Measurements from ENCODE around the gene CNKSR3.

Gene CNKSR3

GRCh38 chr6:154360476-154360875 is 150.0 kb downstream of the CNKSR3 start:
- in situ Hi-C loops (cut with HindIII; ENCODE audit: low pct_unique_long_range_greater_than_20kb, low sequenced_read_pairs): no loop called here
- no peak for DNase-seq (ENCODE audit: low read depth in 1 of 2, low spot score in 1 of 2)
- no peak for TF ChIP-seq JUND (IDR thresholded peaks at IDR 0.05; ENCODE audit: low read depth)

- DNase-seq (ENCODE audit: low read depth in 1 of 2, low spot score in 1 of 2): no peak
- no peak for TF ChIP-seq JUND (IDR thresholded peaks at IDR 0.05; ENCODE audit: low read depth)
- in situ Hi-C loops (cut with HindIII; ENCODE audit: low pct_unique_long_range_greater_than_20kb, low sequenced_read_pairs): no loop called here
Measured at GRCh38 chr6:154359679-154360078, 150.8 kb downstream of the CNKSR3 start.

GRCh38 chr6:154359161-154359574 is 151.3 kb downstream of the CNKSR3 start:
- in situ Hi-C loops (cut with HindIII; ENCODE audit: low pct_unique_long_range_greater_than_20kb, low sequenced_read_pairs): no loop called here
- TF ChIP-seq JUND (IDR thresholded peaks at IDR 0.05; ENCODE audit: low read depth): no peak
- peak in 1 of 2 experiments; percentile 5 for DNase-seq (ENCODE audit: low read depth in 1 of 2, low spot score in 1 of 2)

- no peak for DNase-seq (ENCODE audit: low read depth in 1 of 2, low spot score in 1 of 2)
- in situ Hi-C loops (cut with HindIII; ENCODE audit: low pct_unique_long_range_greater_than_20kb, low sequenced_read_pairs): no loop called here
- no peak for TF ChIP-seq JUND (IDR thresholded peaks at IDR 0.05; ENCODE audit: low read depth)
Measured at GRCh38 chr6:154358019-154358545, 152.4 kb downstream of the CNKSR3 start.

- in situ Hi-C loops (cut with HindIII; ENCODE audit: low pct_unique_long_range_greater_than_20kb, low sequenced_read_pairs): no loop called here
- TF ChIP-seq JUND (IDR thresholded peaks at IDR 0.05; ENCODE audit: low read depth): no peak
- peak in 1 of 2 experiments; percentile 2 for DNase-seq (ENCODE audit: low read depth in 1 of 2, low spot score in 1 of 2)
Measured at GRCh38 chr6:154356690-154357089, 153.8 kb downstream of the CNKSR3 start, which contains the start of gene IPCEF1. Gene IPCEF1, minus strand, starts transcription at chr6:154356803. Its CDS starts 90,856 bp downstream, at chr6:154265947.

GRCh38 chr6:154356113-154356512 is 154.4 kb downstream of the CNKSR3 start:
- DNase-seq (ENCODE audit: low read depth in 1 of 2, low spot score in 1 of 2): no peak
- in situ Hi-C loops (cut with HindIII; ENCODE audit: low pct_unique_long_range_greater_than_20kb, low sequenced_read_pairs): no loop called here
- no peak for TF ChIP-seq JUND (IDR thresholded peaks at IDR 0.05; ENCODE audit: low read depth)

- TF ChIP-seq JUND (IDR thresholded peaks at IDR 0.05; ENCODE audit: low read depth): no peak
- in situ Hi-C loops (cut with HindIII; ENCODE audit: low pct_unique_long_range_greater_than_20kb, low sequenced_read_pairs): no loop called here
Measured at GRCh38 chr6:154354265-154354777, 156.2 kb downstream of the CNKSR3 start.

GRCh38 chr6:154353626-154354025 is 156.9 kb downstream of the CNKSR3 start:
- no peak for DNase-seq (ENCODE audit: low read depth in 1 of 2, low spot score in 1 of 2)
- in situ Hi-C loops (cut with HindIII; ENCODE audit: low pct_unique_long_range_greater_than_20kb, low sequenced_read_pairs): no loop called here
- TF ChIP-seq JUND (IDR thresholded peaks at IDR 0.05; ENCODE audit: low read depth): no peak

More at GRCh38 chr6:154354265-154354777, 156.2 kb downstream of the CNKSR3 start:
- DNase-seq (ENCODE audit: low read depth in 1 of 2, low spot score in 1 of 2): no peak

GRCh38 chr6:154352898-154353585 is 157.4 kb downstream of the CNKSR3 start:
- no peak for TF ChIP-seq JUND (IDR thresholded peaks at IDR 0.05; ENCODE audit: low read depth)
- no peak for DNase-seq (ENCODE audit: low read depth in 1 of 2, low spot score in 1 of 2)
- in situ Hi-C loops (cut with HindIII; ENCODE audit: low pct_unique_long_range_greater_than_20kb, low sequenced_read_pairs): no loop called here

- DNase-seq (ENCODE audit: low read depth in 1 of 2, low spot score in 1 of 2): no peak
- in situ Hi-C loops (cut with HindIII; ENCODE audit: low pct_unique_long_range_greater_than_20kb, low sequenced_read_pairs): no loop called here
- TF ChIP-seq JUND (IDR thresholded peaks at IDR 0.05; ENCODE audit: low read depth): no peak
Measured at GRCh38 chr6:154350293-154350692, 160.2 kb downstream of the CNKSR3 start.

GRCh38 chr6:154347981-154348380 is 162.5 kb downstream of the CNKSR3 start:
- in situ Hi-C loops (cut with HindIII; ENCODE audit: low pct_unique_long_range_greater_than_20kb, low sequenced_read_pairs): no loop called here
- no peak for TF ChIP-seq JUND (IDR thresholded peaks at IDR 0.05; ENCODE audit: low read depth)
- DNase-seq (ENCODE audit: low read depth in 1 of 2, low spot score in 1 of 2): no peak

- no peak for TF ChIP-seq JUND (IDR thresholded peaks at IDR 0.05; ENCODE audit: low read depth)
- no peak for DNase-seq (ENCODE audit: low read depth in 1 of 2, low spot score in 1 of 2)
- in situ Hi-C loops (cut with HindIII; ENCODE audit: low pct_unique_long_range_greater_than_20kb, low sequenced_read_pairs): no loop called here
Measured at GRCh38 chr6:154345811-154346210, 164.7 kb downstream of the CNKSR3 start.

Measured in T47D (cell line).